ENCODE results near the gene IRAK2.

The IRAK2 gene

GRCh38 chr3:10224794-10225665, 60.3 kb downstream of the IRAK2 start:
- peak; percentile 35 for DNase-seq (ENCODE audit: low read depth)

- no peak for DNase-seq (ENCODE audit: low read depth)
These were observed 61.6 kb downstream of the IRAK2 start for GRCh38 chr3:10226293-10226692.

GRCh38 chr3:10228248-10228950, 63.7 kb downstream of the IRAK2 start:
- no peak for DNase-seq (ENCODE audit: low read depth)

- DNase-seq (ENCODE audit: low read depth): no peak
These were observed 64.9 kb downstream of the IRAK2 start for GRCh38 chr3:10229576-10229975.

GRCh38 chr3:10232137-10232536, 67.4 kb downstream of the IRAK2 start:
- no peak for DNase-seq (ENCODE audit: low read depth)

- no peak for DNase-seq (ENCODE audit: low read depth)
These were observed 69.3 kb downstream of the IRAK2 start for GRCh38 chr3:10233988-10234387.

- DNase-seq (ENCODE audit: low read depth): no peak
These were observed 70.0 kb downstream of the IRAK2 start for GRCh38 chr3:10234526-10235230.

GRCh38 chr3:10235551-10235950, 70.8 kb downstream of the IRAK2 start:
- no peak for DNase-seq (ENCODE audit: low read depth)

GRCh38 chr3:10238345-10239183, 73.8 kb downstream of the IRAK2 start:
- peak; percentile 15 for DNase-seq (ENCODE audit: low read depth)

- DNase-seq (ENCODE audit: low read depth): no peak
These were observed 76.1 kb downstream of the IRAK2 start for GRCh38 chr3:10240799-10241198.

- peak; percentile 62 for DNase-seq (ENCODE audit: low read depth)
These were observed 77.7 kb downstream of the IRAK2 start for GRCh38 chr3:10242182-10243065.

GRCh38 chr3:10244009-10244408, 79.3 kb downstream of the IRAK2 start:
- no peak for DNase-seq (ENCODE audit: low read depth)

GRCh38 chr3:10245081-10245712, 80.5 kb downstream of the IRAK2 start:
- DNase-seq (ENCODE audit: low read depth): no peak

- DNase-seq (ENCODE audit: low read depth): no peak
These were observed 83.0 kb downstream of the IRAK2 start for GRCh38 chr3:10247679-10248183.

GRCh38 chr3:10248184-10248983, 83.7 kb downstream of the IRAK2 start, which contains the start of gene TATDN2:
Gene TATDN2, plus strand, starts transcription at chr3:10248459. Its CDS starts 742 bp downstream, at chr3:10249201.
- peak; percentile 88 for DNase-seq (ENCODE audit: low read depth)

GRCh38 chr3:10248984-10249748, 84.4 kb downstream of the IRAK2 start:
- peak; percentile 28 for DNase-seq (ENCODE audit: low read depth)

- no peak for DNase-seq (ENCODE audit: low read depth)
These were observed 85.1 kb downstream of the IRAK2 start for GRCh38 chr3:10249833-10250232.

- DNase-seq (ENCODE audit: low read depth): no peak
These were observed 86.3 kb downstream of the IRAK2 start for GRCh38 chr3:10251006-10251405.

Measured in activated T-helper 1 cell treated with Interleukin-2 at 50 U/mL for 16 hours (primary cell).